GM18526 (cell line): ENCODE results near the gene MGAT5.

Experiments
- POLR2A ChIP-seq: IDR thresholded peaks from 3 replicates; pipeline ENCODE4 v1.6.1; 2011; ENCODE audit not compliant: insufficient read length; ENCODE audit errors: extremely low read depth

Gene MGAT5

GRCh38 chr2:134392442-134393074, 138.7 kb downstream of the MGAT5 start:
- no peak for TF ChIP-seq POLR2A

GRCh38 chr2:134393075-134393461, 139.2 kb downstream of the MGAT5 start:
- no peak for TF ChIP-seq POLR2A

GRCh38 chr2:134395779-134396178, 141.9 kb downstream of the MGAT5 start:
- no peak for TF ChIP-seq POLR2A

- TF ChIP-seq POLR2A, result no peak
Observed at GRCh38 chr2:134396493-134396892, 142.6 kb downstream of the MGAT5 start.

- TF ChIP-seq POLR2A, result no peak
Observed at GRCh38 chr2:134397146-134397896, 143.4 kb downstream of the MGAT5 start.

- no peak for TF ChIP-seq POLR2A
Observed at GRCh38 chr2:134398300-134398699, 144.4 kb downstream of the MGAT5 start.

- TF ChIP-seq POLR2A, result no peak
Observed at GRCh38 chr2:134399096-134399495, 145.2 kb downstream of the MGAT5 start.

GRCh38 chr2:134401081-134401497, 147.2 kb downstream of the MGAT5 start:
- TF ChIP-seq POLR2A, result no peak

- TF ChIP-seq POLR2A, result no peak
Observed at GRCh38 chr2:134401789-134402188, 147.9 kb downstream of the MGAT5 start.

- TF ChIP-seq POLR2A, result no peak
Observed at GRCh38 chr2:134402410-134402809, 148.5 kb downstream of the MGAT5 start.

GRCh38 chr2:134405611-134406081, 151.8 kb downstream of the MGAT5 start:
- no peak for TF ChIP-seq POLR2A

GRCh38 chr2:134406311-134406710, 152.4 kb downstream of the MGAT5 start:
- TF ChIP-seq POLR2A, result no peak

- TF ChIP-seq POLR2A, result no peak
Observed at GRCh38 chr2:134406736-134407135, 152.9 kb downstream of the MGAT5 start.

GRCh38 chr2:134407154-134407890, 153.4 kb downstream of the MGAT5 start:
- TF ChIP-seq POLR2A, result no peak

- no peak for TF ChIP-seq POLR2A
Observed at GRCh38 chr2:134408386-134408785, 154.5 kb downstream of the MGAT5 start.

- no peak for TF ChIP-seq POLR2A
Observed at GRCh38 chr2:134408791-134409190, 154.9 kb downstream of the MGAT5 start.
